ENCODE results near the gene SPOCK3. TPM values are rescaled to one million over a fixed set of nuclear protein-coding genes. Genes with fewer than 3 reads are reported as not detected.

SPOCK3 gene
- total and polyA plus RNA-seq, 2 of the 13 experiments (the other 11 are each of a cell fraction or from before 2014, with no cell fraction given) = not detected

DNA sequence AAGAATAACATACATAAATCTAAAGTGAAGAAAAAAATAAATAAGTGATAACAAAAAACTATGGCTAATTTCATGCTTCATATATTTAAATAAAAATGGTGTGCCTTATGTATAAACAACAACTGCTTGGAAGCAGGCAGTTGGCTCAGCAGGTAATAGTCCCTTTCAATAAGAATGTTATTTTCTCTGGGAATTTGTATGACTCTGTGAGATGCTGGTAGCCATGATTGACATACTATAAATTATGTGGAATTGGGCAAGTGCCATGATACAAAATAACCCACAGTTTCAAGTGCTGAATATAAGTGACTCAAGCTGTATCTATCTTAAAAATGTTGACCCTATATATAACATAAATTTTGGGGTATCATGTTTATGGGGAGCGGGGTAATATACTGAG lies 546.5 kb downstream of the SPOCK3 start:
- ATAC-seq (no peak), DNase-seq (ENCODE audit: low spot score) (no peak), FAIRE-seq (no peak)
- Histone ChIP-seq H3K27me3 (ENCODE audit: control insufficient read depth in 1 of 2, insufficient read depth in 2 of 2, low read length in 2 of 2) (no peaks in the 10 kb centered on the region), H3K27ac (ENCODE audit: extremely low read length, insufficient read depth, low read length) (no peak overlapping the region), H2AFZ (ENCODE audit: low read length) (no peak overlapping the region), H3K9me3 (ENCODE audit: low read length) (no peaks in the 10 kb centered on the region), H3K36me3 (replicated peaks in 1 of 2; ENCODE audit: control insufficient read depth in 1 of 2, insufficient read depth in 2 of 2, low read length in 2 of 2) (no peaks in the 10 kb centered on the region), H3K9ac (ENCODE audit: insufficient read depth, low read depth, low read length) (no peak overlapping the region), H3K4me3 (replicated peaks in 1 of 3; ENCODE audit: insufficient read depth in 1 of 3, low read depth in 2 of 3, low read length in 3 of 3) (no peak overlapping the region), H3K4me2 (ENCODE audit: low read depth, low read length) (no peak overlapping the region), H3K4me1 (ENCODE audit: insufficient read depth, low read length) (no peaks in the 10 kb centered on the region), H3K79me2 (ENCODE audit: insufficient read depth, low read length) (no peaks in the 10 kb centered on the region), H4K20me1 (ENCODE audit: insufficient read depth, low read length) (no peaks in the 10 kb centered on the region)
- BruUV-seq (replicated peaks) = no TSS peak
- in situ Hi-C loops (cut with HindIII; ENCODE audit: extremely low pct_ligation_motif_present, low pct_unique_long_range_greater_than_20kb) (no loop called here), intact Hi-C loops (cut with micrococcal nuclease; ENCODE audit: unreplicated experiment) (no loop called here)
- WGBS (ENCODE audit: low lambda C conversion rate) = 4% methylated on average over 1 of the region's 1 CpG
- CTCF ChIA-PET (ENCODE audit: low intra/inter-chr PET ratio, low total read pairs) = no interaction called here
- POLR2A ChIA-PET = no interaction called here
- no peak for TF ChIP-seq SMYD3 (CRISPR knock-in tag; IDR thresholded peaks at IDR 0.05)

Small RNA genes lying within 50 kb of the gene (small RNA-seq; reads per million reads assigned to genes)
- 0 reads per million in 3 experiments for gene RNA5SP171 (ENCODE audit: insufficient read depth in 2 of 3, insufficient read length in 3 of 3, low read depth in 2 of 3, low replicate concordance in 1 of 3)
